Measurements from ENCODE around the gene HLCS. TPM values are rescaled to one million over a fixed set of nuclear protein-coding genes. Genes with fewer than 3 reads are reported as not detected.

The HLCS gene
- total RNA-seq, 2 experiments from 2014 or later = 12.5 to 15.5 TPM

DNA sequence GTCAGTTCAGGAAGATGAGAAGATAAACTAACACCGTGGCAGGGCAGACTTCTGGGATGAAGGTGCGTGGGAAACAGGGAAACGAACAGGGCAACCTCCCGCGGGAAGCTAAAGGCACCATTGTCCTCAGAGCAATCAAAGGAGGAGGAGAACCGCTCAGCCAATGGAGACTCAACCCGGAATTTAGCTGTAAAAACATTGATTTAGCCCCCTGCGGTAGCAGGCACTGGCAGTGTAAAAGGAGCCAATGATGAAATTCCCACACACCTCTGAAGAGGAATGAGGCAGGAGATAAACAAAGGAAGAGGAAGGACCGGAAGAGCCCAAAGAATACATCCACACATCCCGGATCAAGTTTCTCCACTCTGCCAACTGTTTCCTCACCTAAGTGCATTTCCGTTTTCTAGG, 19.5 kb downstream of the HLCS start:
- no peaks in the 10 kb centered on the region for H3K9me3 Mint-ChIP-seq
- peaks cover 20% of the 10 kb centered on the region for H3K36me3 Mint-ChIP-seq (ENCODE audit: low read depth)
- ATAC-seq (no peak), DNase-seq (no peak)
- TF ChIP-seq, protein P1, sequence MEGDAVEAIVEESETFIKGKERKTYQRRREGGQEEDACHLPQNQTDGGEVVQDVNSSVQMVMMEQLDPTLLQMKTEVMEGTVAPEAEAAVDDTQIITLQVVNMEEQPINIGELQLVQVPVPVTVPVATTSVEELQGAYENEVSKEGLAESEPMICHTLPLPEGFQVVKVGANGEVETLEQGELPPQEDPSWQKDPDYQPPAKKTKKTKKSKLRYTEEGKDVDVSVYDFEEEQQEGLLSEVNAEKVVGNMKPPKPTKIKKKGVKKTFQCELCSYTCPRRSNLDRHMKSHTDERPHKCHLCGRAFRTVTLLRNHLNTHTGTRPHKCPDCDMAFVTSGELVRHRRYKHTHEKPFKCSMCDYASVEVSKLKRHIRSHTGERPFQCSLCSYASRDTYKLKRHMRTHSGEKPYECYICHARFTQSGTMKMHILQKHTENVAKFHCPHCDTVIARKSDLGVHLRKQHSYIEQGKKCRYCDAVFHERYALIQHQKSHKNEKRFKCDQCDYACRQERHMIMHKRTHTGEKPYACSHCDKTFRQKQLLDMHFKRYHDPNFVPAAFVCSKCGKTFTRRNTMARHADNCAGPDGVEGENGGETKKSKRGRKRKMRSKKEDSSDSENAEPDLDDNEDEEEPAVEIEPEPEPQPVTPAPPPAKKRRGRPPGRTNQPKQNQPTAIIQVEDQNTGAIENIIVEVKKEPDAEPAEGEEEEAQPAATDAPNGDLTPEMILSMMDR (IDR thresholded peaks at IDR 0.05) = no peak
- no peak overlapping the region for H3K27ac Mint-ChIP-seq
- no peaks in the 10 kb centered on the region for H3K4me1 Mint-ChIP-seq (ENCODE audit: low read depth)
- H3K4me3 Mint-ChIP-seq = no peak overlapping the region
- intact Hi-C loops (cut with micrococcal nuclease) = no loop called here
- ChIA-PET POLR2A (interaction anchor here (2.4 to 2.6 kb wide), 2 partner anchors 19 to 44 kb away, joined by 6 read pairs; no protein-coding TSS in a partner anchor), CTCF (interaction anchor here (1.3 to 1.4 kb wide), 2 partner anchors 18 to 63 kb away, joined by 3 read pairs; no protein-coding TSS in a partner anchor)
- H3K27me3 Mint-ChIP-seq = no peaks in the 10 kb centered on the region

DNA sequence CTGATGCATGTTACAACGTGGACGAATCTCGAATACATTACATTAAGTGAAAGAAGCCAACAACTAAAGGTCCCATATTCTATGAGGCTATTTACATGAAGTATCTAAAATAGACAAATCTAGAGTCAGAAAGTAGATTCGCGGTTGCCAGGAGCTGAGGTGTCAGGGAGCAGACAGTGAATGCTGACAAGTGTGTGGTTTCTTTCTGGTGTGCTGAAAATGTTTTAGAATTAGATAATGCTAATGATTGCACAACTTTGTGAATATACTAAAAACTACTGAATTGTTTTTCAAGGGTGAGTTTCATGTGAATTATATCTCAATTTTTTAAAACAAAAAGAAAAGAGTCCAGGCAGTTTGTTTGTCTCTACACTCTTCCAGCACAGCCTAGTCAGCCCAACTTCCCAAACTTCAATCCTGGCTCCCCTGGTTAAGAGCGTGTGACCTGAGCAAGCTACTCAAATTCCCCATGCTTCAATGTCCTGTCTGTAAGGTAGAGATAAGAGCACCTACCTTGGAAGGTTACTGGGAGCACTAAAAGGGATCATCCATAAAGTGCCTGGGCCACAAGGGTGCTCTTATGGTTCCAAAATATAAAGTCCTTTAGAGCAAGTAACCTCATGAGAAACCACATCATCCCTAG, 20.9 kb downstream of the HLCS start:
- ChIA-PET CTCF (interaction anchor here (0.9 kb wide), 1 partner anchor 21 kb away, joined by 3 read pairs; the partner anchor contains the start of gene HLCS), POLR2A (interaction anchor here (2.6 kb wide), 1 partner anchor 20 kb away, joined by 6 read pairs; no protein-coding TSS in a partner anchor)
- Mint-ChIP-seq H3K9me3 (no peaks in the 10 kb centered on the region), H3K36me3 (ENCODE audit: low read depth) (peaks cover 20% of the 10 kb centered on the region), H3K4me1 (ENCODE audit: low read depth) (no peaks in the 10 kb centered on the region), H3K27me3 (no peaks in the 10 kb centered on the region), H3K4me3 (no peak overlapping the region), H3K27ac (no peak overlapping the region)
- DNase-seq = no peak
- TF ChIP-seq, protein P1 (IDR thresholded peaks at IDR 0.05) = no peak
- no peak for ATAC-seq
- intact Hi-C loops (cut with micrococcal nuclease) = no loop called here

DNA sequence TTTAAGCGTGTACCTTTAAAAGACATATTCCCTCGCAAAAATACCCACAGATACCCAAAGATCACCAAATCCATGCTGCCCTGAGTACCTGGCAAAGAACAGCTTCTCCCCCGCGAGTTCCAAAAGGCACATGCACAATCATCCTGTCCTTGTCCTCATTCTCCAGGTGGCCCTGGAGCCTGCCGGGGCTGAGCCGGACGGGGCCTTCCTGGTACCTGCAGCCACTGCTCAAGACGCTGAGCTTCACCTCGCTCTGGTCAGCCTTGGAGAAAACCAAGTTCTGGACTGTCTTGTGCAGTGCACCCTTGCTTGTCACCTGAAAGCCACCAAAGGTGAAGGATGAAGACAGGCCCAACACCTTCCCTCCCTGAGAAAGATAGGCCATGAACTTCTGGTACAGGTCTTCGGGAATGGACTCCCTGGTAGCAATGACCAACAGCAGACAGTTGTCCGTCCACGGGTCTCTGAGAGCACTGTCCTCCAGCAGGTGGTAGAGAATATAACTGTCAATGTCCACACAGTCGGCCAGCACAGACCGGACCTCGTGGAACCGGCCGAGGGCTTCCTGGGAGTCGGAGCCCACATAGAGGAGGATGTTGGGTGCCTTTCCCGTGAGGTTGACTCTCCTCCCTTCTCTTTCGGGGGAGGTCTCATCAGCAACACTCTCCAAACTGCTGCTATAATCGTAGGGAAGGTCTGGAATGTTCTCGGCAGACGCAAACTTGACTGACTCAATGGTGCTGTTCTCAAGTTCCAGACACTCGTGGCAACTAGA, 29.9 kb downstream of the HLCS start:
- H3K27me3 Mint-ChIP-seq = no peaks in the 10 kb centered on the region
- H3K9me3 Mint-ChIP-seq = no peaks in the 10 kb centered on the region
- peaks cover 10% of the 10 kb centered on the region for H3K36me3 Mint-ChIP-seq (ENCODE audit: low read depth)
- ATAC-seq (no peak), DNase-seq (no peak)
- H3K4me3 Mint-ChIP-seq = no peak overlapping the region
- no peaks in the 10 kb centered on the region for H3K4me1 Mint-ChIP-seq (ENCODE audit: low read depth)
- H3K27ac Mint-ChIP-seq = no peak overlapping the region
- TF ChIP-seq, protein P1 (IDR thresholded peaks at IDR 0.05) = no peak
- ChIA-PET CTCF (interaction anchor here (1.2 to 2.2 kb wide), 3 partner anchors 40 to 306 kb away, joined by 3 to 9 read pairs (median 4); no protein-coding TSS in a partner anchor), POLR2A (interaction anchor here (0.5 kb wide), 1 partner anchor 8 kb away, joined by 4 read pairs; no protein-coding TSS in a partner anchor)
- intact Hi-C loops (cut with micrococcal nuclease) = no loop called here

DNA sequence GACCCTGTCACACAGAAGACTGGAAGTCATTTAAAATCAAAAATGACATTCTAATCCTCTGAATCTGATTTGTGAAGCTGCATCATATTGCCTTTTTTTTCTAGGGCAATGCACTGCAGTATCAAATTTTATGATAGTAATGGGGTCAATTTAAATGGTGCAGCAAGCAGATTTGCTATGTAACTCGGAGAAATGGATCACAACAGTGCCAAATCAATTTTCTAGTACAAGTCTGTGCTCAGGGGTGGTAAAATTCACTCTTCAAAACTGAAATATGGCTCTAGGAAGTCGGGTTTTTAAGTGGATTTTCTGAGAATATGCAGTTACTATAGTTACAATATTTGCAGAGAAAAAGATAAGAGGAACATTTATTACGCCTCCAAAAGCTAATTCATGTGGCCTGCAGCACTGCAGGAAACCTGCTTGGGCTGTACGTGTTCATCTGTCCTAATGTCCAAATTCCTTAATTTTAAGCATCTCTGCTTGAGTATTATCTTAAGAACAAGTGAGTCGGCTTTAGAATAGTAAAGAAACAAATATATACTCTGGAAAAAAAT, 31.5 kb downstream of the HLCS start:
- Mint-ChIP-seq H3K4me3 (no peak overlapping the region), H3K9me3 (no peaks in the 10 kb centered on the region), H3K36me3 (ENCODE audit: low read depth) (peaks cover 10% of the 10 kb centered on the region), H3K4me1 (ENCODE audit: low read depth) (no peaks in the 10 kb centered on the region), H3K27ac (no peak overlapping the region), H3K27me3 (no peaks in the 10 kb centered on the region)
- ATAC-seq (no peak), DNase-seq (no peak)
- TF ChIP-seq, protein P1 (IDR thresholded peaks at IDR 0.05) = no peak
- CTCF ChIA-PET = interaction anchor here (1.1 to 2.2 kb wide), 3 partner anchors 42 to 304 kb away, joined by 3 to 9 read pairs (median 3); no protein-coding TSS in a partner anchor
- POLR2A ChIA-PET = interaction anchor here (0.6 kb wide), 1 partner anchor 959 kb away, joined by 3 read pairs; no protein-coding TSS in a partner anchor
- intact Hi-C loops (cut with micrococcal nuclease) = no loop called here

Data from activated CD8-positive, alpha-beta T cell treated with anti-CD3 and anti-CD28 coated beads for 36 hours (primary cell).